HG03521 (cell line): ENCODE measurements around the gene OR11H6.
"Not testable (repeated sequence)": the region's sequence is repeated elsewhere in the genome, so short reads cannot be mapped to it uniquely, and the experiment has no call there.

Source experiments
- ATAC-seq: cut with Tn5 transposase; IDR thresholded peaks from one replicate; pipeline ENCODE4 v1.9.1; 2021; ENCODE audit warnings: mild to moderate bottlenecking, moderate library complexity; ENCODE audit not compliant: unreplicated experiment

The OR11H6 gene

DNA sequence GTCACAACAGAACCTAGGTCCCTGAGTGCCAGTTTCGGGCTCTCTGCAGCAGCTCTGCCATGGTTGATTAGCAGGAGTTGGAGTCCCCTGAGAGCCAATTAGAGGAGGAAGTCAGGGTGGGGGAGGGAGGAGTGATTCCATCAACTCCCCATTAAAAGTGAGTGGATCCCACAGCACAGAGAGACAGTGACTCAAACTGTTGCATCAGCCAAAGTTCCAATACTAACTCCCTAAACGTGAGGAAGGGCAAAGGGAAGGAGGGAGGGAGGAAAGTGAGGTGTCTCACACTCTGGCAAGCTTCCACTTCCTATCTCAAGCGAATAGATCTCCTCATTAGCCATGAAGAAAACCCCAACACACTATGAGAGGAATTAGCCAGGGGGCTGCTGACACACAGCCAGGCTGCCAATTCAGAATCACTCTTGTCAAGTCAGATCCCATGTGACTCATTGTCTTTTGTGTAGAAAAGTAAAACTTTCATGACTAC lies 39.2 kb downstream of the OR11H6 start:
- no peak for ATAC-seq

DNA sequence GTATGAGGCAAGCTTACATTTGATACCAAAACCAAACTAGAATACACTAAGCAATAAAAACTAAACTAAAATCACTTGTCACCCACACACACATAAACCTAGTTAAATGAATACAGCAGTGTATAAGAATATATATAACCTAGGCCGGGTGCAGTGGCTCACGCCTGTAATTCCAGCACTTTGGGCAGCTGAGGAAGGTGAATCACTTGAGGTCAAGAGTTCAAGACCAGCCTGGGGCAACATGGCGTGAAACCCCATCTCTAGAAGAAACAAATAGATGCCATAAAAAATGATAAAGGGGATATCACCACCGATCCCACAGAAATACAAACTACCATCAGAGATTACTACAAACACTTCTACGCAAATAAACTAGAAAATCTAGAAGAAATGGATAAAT lies 40.9 kb downstream of the OR11H6 start:
- ATAC-seq: not testable (repeated sequence)

DNA sequence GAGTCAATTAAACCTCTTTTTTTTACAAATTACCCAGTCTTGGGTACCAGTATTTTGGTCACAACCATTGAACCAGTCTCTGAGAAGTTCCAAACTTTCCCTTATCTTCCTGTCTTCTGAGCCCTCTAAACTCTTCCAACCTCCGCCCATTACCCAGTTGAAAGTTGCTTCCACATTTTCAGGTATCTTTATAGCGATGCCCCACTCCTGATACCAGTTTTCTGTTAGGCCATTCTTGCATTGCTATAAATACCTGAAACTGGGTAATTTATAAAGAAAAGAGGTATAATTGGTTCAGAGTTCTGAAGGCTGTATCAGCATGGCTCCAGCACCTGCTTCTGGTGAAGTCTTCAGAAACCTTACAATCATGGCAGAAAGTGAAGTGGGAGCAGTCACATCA lies 50.6 kb downstream of the OR11H6 start:
- no peak for ATAC-seq
